ENCODE results near the gene AR.

AR gene

DNA sequence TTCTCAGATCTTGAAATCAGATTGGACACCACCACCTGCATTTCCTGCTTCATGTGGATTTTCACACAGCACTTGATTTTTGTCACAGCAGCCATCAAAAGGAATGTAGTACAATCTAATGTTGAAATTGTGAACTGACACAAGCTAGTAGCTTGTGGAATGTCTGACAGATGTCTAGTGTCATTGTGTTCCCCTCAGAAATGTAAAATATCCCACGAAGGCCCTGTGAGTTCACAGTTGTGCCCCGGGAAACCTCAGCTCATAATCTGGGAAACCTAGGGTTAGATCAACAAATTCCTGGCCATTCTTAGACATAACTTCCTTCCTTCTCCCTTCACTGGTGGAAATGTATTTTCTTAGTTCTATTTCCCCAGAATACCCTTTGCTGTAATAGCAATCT is 205.7 kb downstream of the AR start:
- H3K4me1 ChIP-seq (ENCODE audit: control insufficient read depth, insufficient read depth, low read length), result no peaks in the 10 kb centered on the region
- H3K36me3 ChIP-seq (ENCODE audit: control insufficient read depth, insufficient read depth, low read length), result no peaks in the 10 kb centered on the region
- no peak overlapping the region for H3K9ac ChIP-seq (ENCODE audit: low read depth, low read length)
- H3K27me3 ChIP-seq (ENCODE audit: control insufficient read depth, insufficient read depth, low read length), result no peaks in the 10 kb centered on the region
- no peaks in the 10 kb centered on the region for H3K9me3 ChIP-seq (ENCODE audit: control insufficient read depth, insufficient read depth, low read length)
- no peak overlapping the region for H3K4me3 ChIP-seq (ENCODE audit: low read depth, low read length)

- Histone ChIP-seq H3K36me3 (ENCODE audit: control insufficient read depth, insufficient read depth, low read length) (no peaks in the 10 kb centered on the region), H3K4me1 (ENCODE audit: control insufficient read depth, insufficient read depth, low read length) (no peaks in the 10 kb centered on the region), H3K4me3 (ENCODE audit: low read depth, low read length) (no peak overlapping the region), H3K27me3 (ENCODE audit: control insufficient read depth, insufficient read depth, low read length) (no peaks in the 10 kb centered on the region), H3K9me3 (ENCODE audit: control insufficient read depth, insufficient read depth, low read length) (no peaks in the 10 kb centered on the region), H3K9ac (ENCODE audit: low read depth, low read length) (no peak overlapping the region)
These were observed 206.9 kb downstream of the AR start for GRCh38 chrX:67750694-67751093.

- H3K27me3 ChIP-seq (ENCODE audit: control insufficient read depth, insufficient read depth, low read length), result no peaks in the 10 kb centered on the region
- no peaks in the 10 kb centered on the region for H3K36me3 ChIP-seq (ENCODE audit: control insufficient read depth, insufficient read depth, low read length)
- no peak overlapping the region for H3K9ac ChIP-seq (ENCODE audit: low read depth, low read length)
These were observed 215.2 kb downstream of the AR start for GRCh38 chrX:67759018-67759417.

GRCh38 chrX:67777148-67777547 is 233.3 kb downstream of the AR start:
- H3K4me1 ChIP-seq (ENCODE audit: control insufficient read depth, insufficient read depth, low read length), result no peaks in the 10 kb centered on the region
- no peak overlapping the region for H3K4me3 ChIP-seq (ENCODE audit: low read depth, low read length)

More at GRCh38 chrX:67759018-67759417, 215.2 kb downstream of the AR start:
- Histone ChIP-seq H3K4me1 (ENCODE audit: control insufficient read depth, insufficient read depth, low read length) (no peaks in the 10 kb centered on the region), H3K4me3 (ENCODE audit: low read depth, low read length) (no peak overlapping the region), H3K9me3 (ENCODE audit: control insufficient read depth, insufficient read depth, low read length) (no peaks in the 10 kb centered on the region)

GRCh38 chrX:67779099-67779498 is 235.3 kb downstream of the AR start:
- no peak overlapping the region for H3K9ac ChIP-seq (ENCODE audit: low read depth, low read length)
- no peaks in the 10 kb centered on the region for H3K9me3 ChIP-seq (ENCODE audit: control insufficient read depth, insufficient read depth, low read length)
- H3K4me3 ChIP-seq (ENCODE audit: low read depth, low read length), result no peak overlapping the region
- no peaks in the 10 kb centered on the region for H3K27me3 ChIP-seq (ENCODE audit: control insufficient read depth, insufficient read depth, low read length)
- no peaks in the 10 kb centered on the region for H3K36me3 ChIP-seq (ENCODE audit: control insufficient read depth, insufficient read depth, low read length)
- no peaks in the 10 kb centered on the region for H3K4me1 ChIP-seq (ENCODE audit: control insufficient read depth, insufficient read depth, low read length)

More at GRCh38 chrX:67777148-67777547, 233.3 kb downstream of the AR start:
- Histone ChIP-seq H3K27me3 (ENCODE audit: control insufficient read depth, insufficient read depth, low read length) (no peaks in the 10 kb centered on the region), H3K36me3 (ENCODE audit: control insufficient read depth, insufficient read depth, low read length) (no peaks in the 10 kb centered on the region), H3K9me3 (ENCODE audit: control insufficient read depth, insufficient read depth, low read length) (no peaks in the 10 kb centered on the region), H3K9ac (ENCODE audit: low read depth, low read length) (no peak overlapping the region)

All from iPS-15b (cell line).